Left lung (tissue), 10 donors: ENCODE results near the gene SYTL3. TPM values are rescaled to one million over a fixed set of nuclear protein-coding genes. Genes with fewer than 3 reads are reported as not detected.

Experiments
- ATAC-seq: fragments of 200-7000 bp; cut with Tn5 transposase; one replicate; pipeline ENCODE4 v1.9.1; 2020; ENCODE audit warnings: moderate library complexity
- DNase-seq, 4 donors: peaks; one replicate each; pipeline ENCODE4 v3.0.0-alpha.2; 2013 to 2020
- H3K27ac ChIP-seq, 2 donors: fragments of 200-600 bp; sonication (generic) in 1 of 2; one replicate each; pipeline versions ENCODE4 v1.5.0 to v1.8.0; 2020 to 2021
- H3K27me3 ChIP-seq, 2 donors: fragments of 200-600 bp; sonication (generic) in 1 of 2; one replicate each; pipeline versions ENCODE4 v1.5.0 to v1.8.0; 2020 to 2021
- H3K36me3 ChIP-seq, 2 donors: fragments of 200-600 bp; sonication (generic) in 1 of 2; one replicate each; pipeline versions ENCODE4 v1.5.0 to v1.8.0; 2020 to 2021
- H3K4me1 ChIP-seq, 2 donors: fragments of 200-600 bp; one replicate each; pipeline ENCODE4 v1.8.0; 2021
- H3K4me3 ChIP-seq, 2 donors: fragments of 200-600 bp; sonication (generic) in 1 of 2; one replicate each; pipeline versions ENCODE4 v1.5.0 to v1.8.0; 2020 to 2021; ENCODE audit warnings: mild to moderate bottlenecking in 1 of 2
- H3K9me3 ChIP-seq, 2 donors: fragments of 200-600 bp; sonication (generic) in 1 of 2; one replicate each; pipeline versions ENCODE4 v1.5.0 to v1.8.0; 2020 to 2021
- intact Hi-C, 2 donors: fragments of 100-400 bp; cut with DNase I; formaldehyde crosslinking; loops; one replicate each; pipeline versions ENCODE4 v1.11.2 to v1.14.2; 2022
- polyA plus RNA-seq, 6 donors: library from polyadenylated mRNA; unstranded; fragments of 120-200 nt; gene quantifications; one replicate each; pipeline ENCODE4 v1.2.1, GENCODE V29; 2013; ENCODE audit not compliant: insufficient read length in 6 of 6
- total RNA-seq, 2 donors: library from RNA; stranded (reverse); fragmentation: NEBNext Ultra II Directional; extraction: Animal tissue kit (Norgen Biotek cat#: 25700); gene quantifications; one replicate each; pipeline ENCODE4 v1.2.1, GENCODE V29; 2021
- TF ChIP-seq, protein P1 (sequence below), 2 donors: fragments of 200-600 bp; sonication (generic) in 1 of 2; IDR thresholded peaks; one replicate each; pipeline versions ENCODE4 v1.5.0 to v1.8.0; 2021; ENCODE audit warnings: antibody characterized with exemption in 2 of 2
- donor health status: DM: no; HTN: yes; CAD: no.
- donor health status: DM: no; HTN: no; CAD: no.

SYTL3 gene
- total and polyA plus RNA-seq, 8 donors = 6.5 to 10.3 (median 8.3) TPM

DNA sequence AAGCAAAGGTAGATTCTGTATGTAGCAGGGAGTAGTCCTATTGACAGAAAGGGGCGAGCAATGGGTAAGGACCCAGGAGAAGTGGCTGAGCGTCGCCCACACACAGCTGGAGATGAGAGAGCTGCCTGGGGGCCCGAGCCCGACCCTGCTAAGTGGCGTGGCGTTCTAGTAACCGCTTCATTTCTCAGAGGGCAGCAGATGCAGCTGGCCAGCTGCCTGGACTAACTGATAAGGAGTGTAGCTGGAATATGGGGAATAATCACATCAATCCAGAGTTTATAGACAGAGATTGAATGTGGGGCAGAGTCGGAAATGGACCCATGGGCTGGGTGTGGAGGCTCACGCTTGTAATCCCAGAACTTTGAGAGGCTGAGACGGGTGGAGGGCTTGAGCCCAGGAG, 104.9 kb downstream of the SYTL3 start:
- no peaks in the 10 kb centered on the region for H3K27me3 ChIP-seq
- DNase-seq = no peak
- no peaks in the 10 kb centered on the region for H3K4me1 ChIP-seq
- peaks cover 0 to 13% of the 10 kb centered on the region in 2 donors for H3K36me3 ChIP-seq
- intact Hi-C loops = no loop called here
- H3K9me3 ChIP-seq = no peaks in the 10 kb centered on the region
- H3K27ac ChIP-seq = no peak overlapping the region
- ATAC-seq = no peak
- TF ChIP-seq, protein P1, sequence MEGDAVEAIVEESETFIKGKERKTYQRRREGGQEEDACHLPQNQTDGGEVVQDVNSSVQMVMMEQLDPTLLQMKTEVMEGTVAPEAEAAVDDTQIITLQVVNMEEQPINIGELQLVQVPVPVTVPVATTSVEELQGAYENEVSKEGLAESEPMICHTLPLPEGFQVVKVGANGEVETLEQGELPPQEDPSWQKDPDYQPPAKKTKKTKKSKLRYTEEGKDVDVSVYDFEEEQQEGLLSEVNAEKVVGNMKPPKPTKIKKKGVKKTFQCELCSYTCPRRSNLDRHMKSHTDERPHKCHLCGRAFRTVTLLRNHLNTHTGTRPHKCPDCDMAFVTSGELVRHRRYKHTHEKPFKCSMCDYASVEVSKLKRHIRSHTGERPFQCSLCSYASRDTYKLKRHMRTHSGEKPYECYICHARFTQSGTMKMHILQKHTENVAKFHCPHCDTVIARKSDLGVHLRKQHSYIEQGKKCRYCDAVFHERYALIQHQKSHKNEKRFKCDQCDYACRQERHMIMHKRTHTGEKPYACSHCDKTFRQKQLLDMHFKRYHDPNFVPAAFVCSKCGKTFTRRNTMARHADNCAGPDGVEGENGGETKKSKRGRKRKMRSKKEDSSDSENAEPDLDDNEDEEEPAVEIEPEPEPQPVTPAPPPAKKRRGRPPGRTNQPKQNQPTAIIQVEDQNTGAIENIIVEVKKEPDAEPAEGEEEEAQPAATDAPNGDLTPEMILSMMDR (IDR thresholded peaks at IDR 0.05) = no peak
- H3K4me3 ChIP-seq = no peak overlapping the region

DNA sequence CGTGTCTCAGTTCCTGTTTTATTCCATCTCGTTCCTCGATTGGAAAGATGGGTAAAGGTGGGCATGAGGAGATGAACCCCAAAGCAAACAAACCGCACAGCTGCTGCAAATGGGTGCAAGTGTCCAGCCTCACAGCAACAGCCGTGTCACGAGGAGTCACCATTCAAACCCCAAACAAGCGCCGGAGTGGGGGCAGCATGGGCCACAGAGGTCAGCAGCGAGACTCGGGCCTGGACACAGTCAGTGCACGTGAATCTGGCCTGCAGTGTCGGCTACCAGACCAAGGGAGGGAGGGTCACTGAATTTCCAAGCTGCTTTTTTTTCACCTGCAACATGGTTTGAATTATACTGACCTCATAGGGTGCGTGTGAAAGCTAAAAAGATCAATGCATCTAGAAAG, 105.8 kb downstream of the SYTL3 start:
- intact Hi-C loops = no loop called here
- Histone ChIP-seq H3K27me3 (no peaks in the 10 kb centered on the region), H3K9me3 (no peaks in the 10 kb centered on the region), H3K27ac (no peak overlapping the region), H3K4me1 (no peaks in the 10 kb centered on the region), H3K4me3 (no peak overlapping the region), H3K36me3 (peaks cover 0 to 13% of the 10 kb centered on the region in 2 donors)
- DNase-seq (no peak), ATAC-seq (no peak)
- TF ChIP-seq, protein P1 (IDR thresholded peaks at IDR 0.05) = no peak

DNA sequence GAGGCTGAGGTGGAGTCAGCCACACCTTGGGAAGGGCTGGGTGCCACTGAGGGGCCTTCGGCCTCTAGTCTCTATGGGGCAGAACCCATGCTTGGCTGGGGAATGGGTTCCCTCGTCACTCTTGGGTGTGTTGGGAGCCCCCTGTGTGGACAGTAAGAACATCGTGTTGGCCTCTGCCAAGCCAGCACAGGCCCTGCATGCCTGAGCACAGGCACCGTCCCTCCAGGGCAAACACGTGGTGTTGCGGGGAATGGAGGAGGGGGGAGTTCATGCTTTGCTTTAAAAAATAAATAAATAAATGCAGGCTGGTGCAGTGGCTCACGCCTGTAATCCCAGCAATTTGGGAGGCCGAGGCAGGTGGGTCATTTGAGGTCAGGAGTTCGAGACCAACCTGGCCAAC, 106.3 kb downstream of the SYTL3 start:
- intact Hi-C loops = no loop called here
- no peak for ATAC-seq
- Histone ChIP-seq H3K36me3 (peaks cover 0 to 13% of the 10 kb centered on the region in 2 donors), H3K27me3 (no peaks in the 10 kb centered on the region), H3K4me1 (no peaks in the 10 kb centered on the region), H3K9me3 (no peaks in the 10 kb centered on the region), H3K4me3 (no peak overlapping the region), H3K27ac (no peak overlapping the region)
- TF ChIP-seq, protein P1 (IDR thresholded peaks at IDR 0.05) = no peak
- DNase-seq = no peak

DNA sequence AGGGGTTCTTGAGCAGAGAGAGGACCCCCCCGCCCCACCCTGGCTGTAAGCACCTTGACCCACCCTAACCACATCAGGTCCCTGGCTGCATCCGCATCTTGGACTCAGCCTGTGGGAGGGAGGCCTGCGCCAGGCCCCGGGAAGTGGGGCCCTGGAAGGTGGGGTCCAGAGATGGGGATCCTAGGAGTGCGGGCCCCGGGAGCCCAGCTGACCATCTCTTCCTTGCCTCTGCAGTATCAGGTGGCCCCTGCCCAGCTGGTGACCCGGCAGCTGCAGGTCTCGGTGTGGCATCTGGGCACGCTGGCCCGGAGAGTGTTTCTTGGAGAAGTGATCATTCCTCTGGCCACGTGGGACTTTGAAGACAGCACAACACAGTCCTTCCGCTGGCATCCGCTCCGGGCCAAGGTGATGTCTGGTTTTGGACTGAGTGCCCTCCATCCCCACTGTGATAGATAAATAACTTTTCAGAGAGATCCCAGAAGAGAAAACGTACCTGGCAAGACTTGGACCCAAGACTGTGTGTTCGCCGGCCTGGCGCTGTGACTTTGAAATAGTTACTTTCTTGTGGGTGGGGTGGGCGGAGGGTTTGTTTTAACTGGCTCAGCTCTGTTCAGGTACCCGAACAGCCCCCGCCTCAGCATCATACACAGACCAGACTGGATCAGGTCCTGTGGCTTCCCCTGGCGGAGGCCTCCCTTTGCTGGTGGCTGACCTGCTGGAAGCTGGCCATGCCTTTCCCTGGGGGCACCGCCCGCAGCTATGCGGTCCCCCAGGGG, 107.3 kb downstream of the SYTL3 start:
- intact Hi-C loops = no loop called here
- H3K27ac ChIP-seq = no peak overlapping the region
- H3K4me1 ChIP-seq = no peaks in the 10 kb centered on the region
- ATAC-seq = no peak
- TF ChIP-seq, protein P1 (IDR thresholded peaks at IDR 0.05) = no peak
- peaks cover 0 to 9% of the 10 kb centered on the region in 2 donors for H3K36me3 ChIP-seq
- no peaks in the 10 kb centered on the region for H3K27me3 ChIP-seq
- H3K9me3 ChIP-seq = no peaks in the 10 kb centered on the region
- no peak for DNase-seq
- H3K4me3 ChIP-seq = no peak overlapping the region

DNA sequence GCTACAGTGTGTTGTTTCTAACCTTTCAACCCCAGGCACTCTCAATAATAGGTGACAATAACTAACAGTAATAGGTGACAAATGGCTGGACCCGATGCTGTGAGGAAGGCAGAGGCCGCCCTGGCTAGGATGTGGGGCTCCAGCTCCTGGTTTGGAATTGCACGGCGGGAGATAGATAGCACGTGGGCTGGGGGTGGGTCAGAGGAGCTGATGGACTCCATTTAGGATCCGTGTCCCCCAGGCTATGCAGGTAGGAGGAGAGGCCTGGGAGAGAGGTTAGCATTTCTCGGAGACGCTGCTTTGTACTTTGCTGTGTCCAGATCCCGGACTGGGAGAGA, 107.9 kb downstream of the SYTL3 start:
- no peak for ATAC-seq
- Histone ChIP-seq H3K27ac (no peak overlapping the region), H3K9me3 (no peaks in the 10 kb centered on the region), H3K4me1 (no peaks in the 10 kb centered on the region), H3K36me3 (peaks cover 0 to 11% of the 10 kb centered on the region in 2 donors), H3K4me3 (no peak overlapping the region), H3K27me3 (no peaks in the 10 kb centered on the region)
- TF ChIP-seq, protein P1 (IDR thresholded peaks at IDR 0.05) = no peak
- DNase-seq = no peak
- intact Hi-C loops = no loop called here
